Activated CD4-positive, alpha-beta T cell treated with anti-CD3 and anti-CD28 coated beads, Interleukin-2, amount 50 U/mL, for 24 hours (primary cell): Measurements from ENCODE around the gene TNFRSF13B.
"Not testable (repeated sequence)": the region's sequence is repeated elsewhere in the genome, so short reads cannot be mapped to it uniquely, and the experiment has no call there.

Source experiments
- DNase-seq, 2 donors: peaks; one replicate each; pipeline ENCODE4 v3.0.0-alpha.2; 2020; ENCODE audit warnings: low read depth in 1 of 2, low spot score in 1 of 2

The TNFRSF13B gene

DNA sequence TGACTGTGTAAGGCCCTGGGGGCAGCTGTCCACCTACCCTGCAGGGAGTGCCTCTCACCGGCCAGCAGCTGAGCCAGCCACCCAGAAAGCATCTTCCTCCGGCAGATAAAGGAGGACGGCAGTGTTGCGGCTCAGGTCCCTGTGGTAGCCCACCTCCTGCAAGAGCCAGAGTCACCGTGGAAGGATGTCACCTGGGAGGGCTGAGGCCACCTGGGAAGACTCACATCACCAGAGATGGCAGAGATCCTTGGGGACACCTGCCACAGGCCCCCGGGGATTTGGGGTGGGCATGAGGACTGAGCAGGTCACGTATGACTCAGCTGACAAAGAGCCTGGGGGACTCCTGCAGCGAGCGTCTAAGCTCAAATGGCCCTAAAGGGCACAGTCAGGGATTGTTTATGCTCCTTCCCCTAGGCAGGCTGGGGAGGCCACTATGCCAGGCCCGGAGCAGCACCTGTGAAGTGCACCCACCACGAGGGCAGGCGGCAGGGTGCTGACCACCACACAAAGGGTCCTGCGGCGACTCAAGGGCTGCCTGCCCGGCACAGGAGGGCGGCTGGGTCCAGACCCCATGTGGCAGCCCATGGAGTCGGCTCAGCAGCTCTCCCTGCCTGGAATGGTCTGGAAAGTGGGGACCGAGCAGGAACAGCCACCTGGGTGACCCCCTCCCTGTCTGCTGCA, 44.1 kb downstream of the TNFRSF13B start:
- DNase-seq, result no peak

DNA sequence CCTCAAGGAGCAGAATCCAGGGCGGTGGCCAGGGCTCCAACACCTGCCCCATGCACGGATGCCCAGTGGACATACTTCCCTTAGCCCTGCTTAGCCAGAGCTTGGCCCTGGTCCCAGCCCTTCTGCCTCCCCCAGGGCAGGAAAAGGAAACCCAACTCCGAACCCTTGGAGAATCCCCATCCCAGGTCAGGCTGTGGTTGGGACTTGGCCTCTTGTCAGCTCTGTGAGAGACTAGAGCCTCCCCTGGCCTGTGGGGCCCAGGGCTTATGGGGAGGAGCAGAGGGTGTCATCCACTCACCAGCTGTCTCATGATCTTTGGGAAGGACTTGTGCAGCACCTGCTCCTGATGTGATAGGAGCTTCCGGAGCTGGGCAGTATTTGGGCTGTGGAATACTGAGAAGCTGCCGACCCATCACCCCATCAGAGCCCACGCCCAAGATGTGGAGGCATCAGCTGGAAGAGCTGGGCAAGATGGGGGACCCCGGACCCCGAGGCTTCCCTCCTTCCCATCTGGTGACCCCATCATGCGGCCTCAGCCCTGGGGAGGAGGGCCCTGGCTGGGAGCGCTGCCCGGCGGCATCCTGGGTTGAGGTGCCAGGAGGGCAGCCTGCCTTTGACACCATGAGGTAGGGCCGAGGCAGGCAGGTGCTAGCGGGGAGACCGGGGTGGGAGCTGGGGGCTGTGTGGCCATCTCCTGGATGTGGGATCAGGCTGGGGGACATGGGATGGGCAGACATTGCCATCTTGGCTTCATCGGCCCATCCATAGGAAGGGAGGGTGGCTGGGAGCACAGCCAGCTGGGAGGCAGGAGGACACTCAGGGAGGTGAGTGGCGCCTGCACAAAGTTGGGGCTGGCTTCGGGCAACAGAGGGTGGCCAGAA, 45.1 kb downstream of the TNFRSF13B start:
- DNase-seq, result no peak

DNA sequence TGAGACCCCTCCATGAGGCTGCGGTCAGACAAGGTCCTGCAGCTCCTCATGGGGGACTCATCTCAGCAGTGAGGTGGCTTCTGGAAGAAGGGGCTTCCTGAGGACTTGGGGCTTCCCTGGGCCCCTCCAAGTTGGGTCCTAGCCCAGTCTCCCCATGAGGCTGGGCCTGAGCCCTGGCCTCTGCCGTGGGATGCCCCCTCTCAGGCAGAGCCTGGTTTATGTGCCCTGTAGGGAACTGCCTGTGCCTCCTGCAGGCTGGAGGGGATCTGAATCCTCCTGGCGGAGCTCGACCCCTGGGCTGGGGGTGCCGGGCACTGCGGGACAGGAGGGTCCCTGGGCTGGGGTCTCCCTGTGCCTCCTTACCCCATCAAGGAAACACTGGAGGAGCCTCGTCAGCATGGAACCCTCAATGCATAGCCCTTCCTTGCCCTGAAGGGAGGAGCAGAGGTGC, 45.8 kb downstream of the TNFRSF13B start:
- no peak for DNase-seq

DNA sequence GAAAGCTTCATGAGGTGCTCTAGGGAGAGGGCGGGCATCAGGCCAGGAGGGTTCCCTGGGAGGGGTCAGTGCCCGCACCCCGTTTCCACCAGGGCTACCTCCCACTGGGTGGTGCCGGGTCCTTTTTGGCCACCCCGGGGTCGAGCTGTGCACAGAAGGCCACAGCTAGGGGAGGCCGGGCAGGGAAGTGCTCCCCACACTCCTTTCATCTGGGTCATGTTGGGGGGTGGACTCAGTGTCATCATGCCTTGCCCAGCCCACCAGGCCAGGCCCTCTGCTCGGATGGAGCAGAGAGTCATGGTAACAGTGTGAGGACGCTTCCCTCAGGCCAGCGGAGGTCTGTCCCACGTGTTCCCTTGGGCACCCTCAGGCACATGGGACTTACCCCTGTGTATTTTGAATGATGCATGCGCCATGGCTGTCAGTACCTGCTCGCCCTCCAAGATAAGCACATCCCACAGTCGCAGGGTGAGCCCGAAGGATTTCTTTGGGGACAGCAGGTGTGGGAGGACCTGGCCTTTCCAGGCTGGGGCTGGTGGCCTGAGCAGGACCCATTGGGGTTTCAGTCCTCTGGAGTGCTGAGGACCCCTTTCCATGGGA, 46.4 kb downstream of the TNFRSF13B start:
- no peak for DNase-seq

DNA sequence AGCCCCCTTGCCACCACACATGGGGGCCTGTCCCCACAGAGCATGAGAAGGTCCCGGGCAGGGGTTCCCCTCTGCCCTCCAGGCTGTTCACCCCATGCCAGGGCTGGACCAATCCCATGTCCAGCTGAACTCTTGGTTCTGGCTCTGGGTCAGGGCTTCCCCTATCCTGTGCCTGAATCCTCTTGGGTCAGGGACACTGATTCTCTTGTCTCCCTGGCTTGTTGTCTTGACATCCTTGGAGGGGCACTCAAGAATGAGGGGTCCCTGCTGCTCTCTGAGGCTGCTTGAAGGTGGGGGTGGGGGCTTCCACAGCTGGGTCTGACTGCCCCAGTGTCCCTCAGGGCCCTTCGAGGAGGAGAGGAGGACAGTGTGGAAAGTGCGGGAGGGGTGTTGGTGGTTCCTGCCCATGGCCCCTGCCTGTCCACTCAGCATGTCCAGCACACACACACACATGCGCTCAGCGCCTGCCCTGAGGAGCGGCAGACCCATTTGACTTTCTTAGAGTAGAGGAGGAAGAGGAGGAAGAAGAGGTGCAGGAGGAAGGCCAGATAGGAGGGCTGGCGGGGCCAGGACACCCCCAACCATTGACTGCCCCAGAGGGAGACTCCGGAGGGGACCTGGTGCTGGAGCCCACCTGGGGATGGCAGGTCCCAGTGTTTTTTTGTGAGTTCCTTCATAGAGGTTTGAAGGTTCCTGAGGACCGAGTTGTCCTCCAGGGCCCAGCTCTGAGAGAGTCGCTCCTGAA, 47.0 kb downstream of the TNFRSF13B start:
- no peak for DNase-seq

DNA sequence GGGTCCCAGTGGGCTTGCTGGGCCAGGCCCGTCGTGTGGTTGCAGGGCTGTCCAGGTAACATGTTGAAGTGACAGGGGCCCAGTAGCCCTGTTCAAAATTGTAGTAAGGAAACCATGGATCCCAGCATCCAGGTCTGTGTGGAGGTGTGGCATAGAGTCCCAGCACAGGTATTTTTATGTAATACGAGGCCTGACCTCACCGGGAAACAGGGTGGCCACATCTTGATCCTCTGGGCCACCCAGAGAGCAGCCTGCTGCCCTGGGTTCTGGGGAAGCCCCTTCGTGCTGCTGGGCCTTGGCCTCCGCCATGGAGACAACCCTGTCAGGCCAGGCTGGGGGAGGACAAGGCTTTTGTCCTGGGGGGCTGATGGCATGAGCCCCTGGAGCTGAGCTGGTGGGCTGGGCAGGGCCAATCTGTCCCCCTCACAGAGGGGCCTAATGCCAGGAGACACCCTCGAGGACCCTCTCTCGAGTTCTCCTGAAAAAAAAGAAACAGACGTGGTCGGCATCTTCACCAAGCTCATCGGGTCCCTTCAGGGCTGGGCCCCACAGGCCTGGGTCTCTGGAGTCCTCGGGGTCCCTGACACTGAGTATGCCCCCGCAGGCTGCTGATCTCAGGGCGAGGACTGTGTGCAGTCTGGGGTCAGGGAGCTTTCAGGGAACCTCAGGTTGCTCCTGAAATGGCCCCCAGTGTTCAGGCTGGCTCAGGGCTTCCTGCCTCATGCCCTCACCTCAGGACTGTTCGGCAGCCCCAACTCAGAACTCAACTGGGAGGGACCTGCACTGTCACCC, 47.8 kb downstream of the TNFRSF13B start:
- no peak for DNase-seq

DNA sequence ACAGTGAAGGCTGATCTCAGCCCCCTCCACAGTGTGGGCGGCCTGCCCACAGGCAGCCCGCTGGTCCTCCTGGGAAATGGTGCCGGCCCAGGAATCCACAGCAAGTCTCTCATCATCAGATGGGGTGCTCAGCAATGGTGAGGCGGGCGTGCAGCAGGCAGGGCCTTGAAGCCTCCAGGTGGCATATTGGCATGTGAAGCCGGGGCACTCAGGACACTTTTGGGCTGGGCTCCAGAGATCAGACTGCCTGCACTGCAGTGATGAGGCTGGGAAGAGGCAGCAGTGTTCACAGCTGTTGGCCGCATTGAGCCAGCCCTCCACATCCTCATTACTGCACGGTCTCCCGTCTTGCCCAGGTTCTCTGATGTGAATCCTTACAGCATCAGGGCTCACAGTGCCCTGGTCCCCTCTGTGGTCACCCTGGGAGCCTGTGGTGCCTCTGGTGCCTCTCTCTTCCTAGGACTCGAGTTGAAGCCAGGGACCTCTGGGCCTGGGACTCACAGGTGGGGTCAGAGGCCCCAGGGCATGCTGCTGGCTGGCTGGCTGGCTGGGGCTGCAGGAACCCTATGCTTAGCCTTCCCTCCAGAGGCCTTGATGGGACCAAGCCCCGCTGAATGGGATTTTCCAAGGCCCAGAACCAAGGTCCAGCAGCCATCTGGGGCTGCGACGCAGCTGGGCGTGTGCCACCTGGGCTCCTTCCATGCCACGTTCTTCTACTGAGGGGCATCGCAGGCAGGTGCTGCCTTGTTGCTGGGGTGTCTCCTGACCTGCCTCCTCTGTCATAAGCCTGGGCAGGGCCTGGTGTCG, 48.6 kb downstream of the TNFRSF13B start:
- DNase-seq, result no peak

DNA sequence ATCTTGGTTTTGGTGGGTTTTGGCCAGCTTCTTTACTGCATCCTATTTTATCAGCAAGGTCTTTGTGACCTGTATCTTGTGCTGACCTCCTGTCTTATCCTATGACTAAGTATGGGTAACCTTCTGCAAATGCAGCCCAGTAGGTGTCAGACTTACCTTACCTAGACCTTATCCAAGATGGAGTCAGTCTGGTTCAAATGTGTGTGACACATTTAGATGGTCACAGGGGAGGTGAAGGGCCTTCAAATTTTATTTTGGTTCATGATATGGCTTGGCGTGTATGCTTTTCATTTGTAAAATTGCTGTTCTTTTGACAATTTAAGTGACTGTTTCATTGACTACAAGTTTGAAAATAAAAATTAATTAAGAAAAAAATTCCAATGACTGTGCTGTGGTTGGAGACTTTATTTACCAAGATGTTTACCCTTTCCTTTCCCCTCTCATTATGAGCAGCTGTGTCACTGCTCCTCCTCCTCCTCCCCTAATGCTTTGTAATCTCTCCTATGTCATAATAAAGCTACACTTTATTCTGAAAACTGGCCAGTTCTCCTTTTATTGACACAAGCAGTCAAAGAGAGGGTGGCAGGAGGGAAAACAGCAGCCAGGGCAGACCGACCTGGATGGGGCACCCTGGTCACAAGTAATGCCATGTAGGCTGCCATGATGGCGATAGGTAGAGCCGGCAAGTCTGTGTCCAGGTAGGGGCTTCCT, 49.4 kb downstream of the TNFRSF13B start:
- DNase-seq, result no peak

DNA sequence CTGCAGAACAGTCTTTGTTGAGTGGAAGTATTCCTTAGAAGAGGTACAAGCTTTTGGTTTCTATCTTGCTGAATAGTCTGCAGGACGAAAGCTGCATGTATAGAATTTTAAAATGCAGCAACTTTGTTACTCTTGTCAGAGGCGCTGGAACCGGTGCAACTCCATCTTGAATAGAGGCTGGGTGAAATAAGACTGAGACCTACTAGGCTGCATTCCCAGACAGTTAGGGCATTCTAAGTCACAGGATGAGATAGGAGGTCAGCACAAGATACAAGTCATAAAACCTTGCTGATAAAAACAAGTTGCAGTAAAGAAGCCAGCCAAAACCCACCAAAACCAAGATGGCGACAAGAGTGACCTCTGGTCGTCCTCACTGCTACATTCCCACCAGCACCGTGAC, 50.5 kb downstream of the TNFRSF13B start:
- DNase-seq, result not testable (repeated sequence)

DNA sequence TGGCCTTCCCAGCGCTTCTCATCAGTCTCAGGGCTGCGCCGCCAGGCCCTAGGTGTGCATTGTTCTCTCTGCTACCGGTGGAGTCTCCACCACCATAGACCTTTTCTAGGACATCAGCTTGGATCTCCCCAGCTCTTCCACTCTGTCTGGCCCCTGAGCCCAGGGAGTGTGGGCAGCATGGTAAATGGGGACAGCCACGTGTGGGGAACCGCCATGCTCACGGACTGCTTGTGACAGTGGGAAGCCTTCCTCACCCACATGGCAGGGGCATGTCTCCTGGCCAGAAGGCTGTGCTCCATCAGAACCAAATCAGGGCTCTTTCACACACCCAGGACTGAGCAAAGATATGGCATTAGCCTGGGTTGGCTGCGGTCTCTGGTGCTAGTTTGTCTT, 51.3 kb downstream of the TNFRSF13B start:
- DNase-seq, result no peak

DNA sequence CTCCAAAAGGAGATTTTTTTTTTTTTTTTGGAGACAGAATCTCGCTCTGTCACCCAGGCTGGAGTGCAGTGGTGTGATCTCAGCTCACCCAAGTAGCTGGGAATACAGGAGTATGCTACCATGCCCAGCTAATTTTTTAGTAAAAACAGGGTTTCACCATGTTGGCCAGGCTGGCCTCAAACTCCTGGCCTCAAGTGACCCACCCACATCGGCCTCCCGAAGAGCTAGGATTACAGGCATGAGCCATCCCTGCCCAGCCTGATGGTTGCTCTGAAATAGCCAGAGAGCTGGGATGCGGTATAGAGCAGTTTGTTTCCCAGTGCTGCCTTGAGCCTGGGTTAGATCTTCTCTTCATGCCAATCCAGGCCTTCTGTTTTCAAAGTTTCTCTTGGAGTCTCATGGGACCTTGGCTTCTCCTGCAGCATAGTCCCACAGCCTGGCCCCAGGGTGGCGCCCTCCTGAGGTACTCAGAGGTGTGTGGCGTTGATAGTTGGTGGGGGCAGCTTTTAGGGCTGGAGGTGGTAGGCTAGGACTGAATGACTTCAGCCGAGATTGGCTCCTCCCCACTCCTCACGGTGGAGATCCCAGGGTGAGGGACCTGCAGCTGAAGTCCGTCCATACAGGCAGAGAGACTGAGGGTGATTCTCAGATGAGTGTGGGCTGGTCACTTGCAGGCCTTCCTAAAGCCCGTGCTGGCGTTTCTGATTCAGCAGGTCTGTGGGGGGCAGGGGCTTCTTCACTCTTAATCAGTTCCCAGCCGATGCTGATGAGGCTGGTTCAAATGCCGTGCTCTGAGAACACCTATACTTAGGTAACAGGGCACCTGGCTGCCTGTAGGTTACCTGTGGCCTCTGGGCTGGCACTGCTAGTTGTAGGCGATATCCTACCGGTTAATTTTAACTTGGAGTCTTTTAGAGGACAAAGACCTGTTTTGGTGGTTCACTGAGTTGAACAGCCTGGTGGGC, 52.0 kb downstream of the TNFRSF13B start:
- DNase-seq, result no peak

DNA sequence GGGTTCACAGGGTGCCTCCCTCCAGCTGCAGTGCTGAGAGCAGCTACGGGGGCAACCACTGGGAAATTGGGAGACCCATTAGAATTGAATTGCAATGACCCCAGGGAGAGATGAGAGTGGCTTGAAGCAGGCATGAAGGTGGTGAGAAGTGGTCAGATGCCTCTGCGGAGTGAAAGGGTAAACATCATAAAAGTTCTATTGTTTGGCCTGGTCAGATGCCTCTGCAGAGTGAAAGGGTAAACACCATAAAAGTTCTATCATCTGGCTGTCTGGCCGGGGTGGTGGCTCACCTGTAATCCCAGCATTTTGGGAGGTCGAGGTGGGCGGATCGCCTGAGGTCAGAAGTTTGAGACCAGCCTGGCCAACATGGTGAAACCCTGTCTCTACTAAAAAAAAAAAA, 53.5 kb downstream of the TNFRSF13B start:
- DNase-seq, result no peak

DNA sequence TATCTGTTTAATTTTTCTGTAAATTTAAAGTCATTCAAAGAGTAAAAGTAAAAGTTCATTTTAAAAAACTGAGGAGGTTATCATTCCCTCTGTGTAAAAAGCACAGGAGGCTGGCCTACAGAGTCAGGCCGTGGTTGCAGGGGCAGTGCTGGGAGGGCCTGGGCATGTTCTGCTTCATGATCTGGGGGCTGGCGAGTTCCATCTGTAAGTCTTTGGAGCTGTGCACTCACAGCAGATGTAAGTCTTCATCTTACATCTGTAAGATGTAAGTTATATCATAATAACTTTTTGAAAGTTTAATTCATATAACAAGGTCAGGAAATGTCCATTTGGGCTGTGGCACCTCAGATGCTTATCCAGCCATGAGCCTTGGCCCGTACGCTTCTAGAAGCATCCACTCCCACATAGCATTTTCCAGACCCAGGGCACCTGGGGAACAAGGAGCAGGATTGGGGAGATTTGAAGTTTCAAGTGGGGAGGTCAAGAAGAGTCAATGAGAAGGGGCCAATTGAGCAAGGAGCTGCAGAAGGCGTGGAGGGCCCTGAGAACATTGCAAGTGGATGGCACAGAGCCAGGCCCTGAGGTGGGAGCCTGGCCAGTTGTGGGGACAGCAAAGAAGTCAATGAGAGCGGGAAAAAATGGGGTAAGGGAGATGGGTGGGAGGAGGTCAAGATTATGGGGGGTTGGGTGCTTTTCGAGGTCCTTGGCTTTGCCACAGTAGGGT, 54.1 kb downstream of the TNFRSF13B start:
- no peak for DNase-seq

DNA sequence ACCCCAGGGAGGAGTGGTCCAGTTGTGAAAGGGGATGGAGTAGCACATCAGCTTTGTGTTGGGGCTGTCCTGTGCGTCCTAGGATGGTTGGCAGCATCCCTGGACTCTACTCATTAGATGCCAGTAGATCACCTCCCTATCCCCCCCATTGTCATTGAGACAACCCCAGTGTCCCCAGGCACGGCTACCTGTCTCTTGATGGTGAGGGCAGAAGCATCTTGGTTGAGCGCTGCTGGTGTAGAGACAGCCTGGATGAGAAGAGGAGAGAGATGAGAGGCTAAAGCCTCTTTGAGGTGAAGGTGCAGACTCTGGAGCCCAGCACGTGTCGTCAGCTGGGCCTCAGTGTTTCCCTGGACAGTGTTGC, 55.4 kb downstream of the TNFRSF13B start:
- DNase-seq, result no peak

DNA sequence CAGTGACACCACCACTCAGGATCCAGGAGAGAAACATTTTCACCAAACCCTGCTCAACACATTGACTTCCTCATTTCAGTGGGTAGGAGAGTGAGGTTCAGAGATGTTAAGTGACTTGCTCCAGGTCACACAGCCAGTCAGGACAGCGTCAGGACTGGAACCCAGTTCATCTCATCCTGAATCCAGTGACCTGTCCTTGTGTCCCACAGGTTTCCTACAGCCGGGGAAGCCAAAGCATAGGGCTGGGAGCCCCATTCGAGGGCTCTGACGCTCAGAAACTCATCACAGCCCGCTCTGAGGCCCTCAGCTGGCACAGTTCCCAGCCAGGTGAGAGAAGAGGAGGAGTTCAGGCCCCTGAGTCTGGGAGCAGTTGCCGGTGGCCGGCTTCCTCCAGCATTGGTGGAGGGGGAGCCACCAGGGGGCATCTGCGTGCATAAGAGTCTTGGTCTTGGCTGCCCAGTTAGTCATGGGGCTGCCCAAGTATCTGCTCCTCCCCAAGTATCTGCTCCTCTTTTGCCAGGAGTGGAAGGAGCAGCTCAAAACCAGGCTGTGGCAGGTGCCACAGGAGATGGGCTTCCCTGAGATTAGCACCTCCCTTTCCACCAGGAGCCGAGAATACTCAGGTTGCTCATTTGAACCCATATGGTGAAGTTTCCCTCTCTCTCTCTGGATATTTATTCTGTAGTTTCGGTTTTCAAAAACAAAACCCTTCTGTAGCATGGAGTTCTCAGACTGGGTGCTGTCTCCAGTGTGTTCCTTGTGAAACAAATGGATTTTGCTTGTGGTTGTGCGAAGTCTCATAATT, 56.0 kb downstream of the TNFRSF13B start:
- no peak for DNase-seq

DNA sequence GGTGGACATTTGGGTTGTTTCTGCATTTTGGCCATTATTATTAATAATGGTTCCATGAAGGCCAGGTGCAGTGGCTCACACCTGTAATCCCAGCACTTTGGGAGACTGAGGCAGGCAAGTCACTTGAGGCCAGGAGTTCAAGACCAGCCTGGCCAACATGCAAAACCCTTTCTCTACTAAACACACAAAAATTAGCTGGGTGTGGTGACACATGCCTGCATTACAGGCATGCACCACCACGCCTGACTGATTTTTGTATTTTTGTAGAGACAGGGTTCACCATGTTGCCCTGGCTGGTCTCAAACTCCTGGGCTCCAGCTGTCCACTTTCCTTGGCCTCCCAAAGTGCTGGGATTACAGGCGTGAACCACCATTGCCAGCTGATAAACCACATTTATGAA, 58.5 kb downstream of the TNFRSF13B start:
- no peak for DNase-seq
